Activated naive CD8-positive, alpha-beta T cell treated with anti-CD3 and anti-CD28 coated beads for 36 hours (primary cell): Measurements from ENCODE around the gene ADAMTS2. TPM values are rescaled to one million over a fixed set of nuclear protein-coding genes. Genes with fewer than 3 reads are reported as not detected.

Experiments
- DNase-seq: peaks from one replicate; pipeline ENCODE4 v3.0.0; 2021
- H3K27ac Mint-ChIP-seq: one replicate; pipeline ENCODE4 v1.8.0; 2022; ENCODE audit warnings: mild to moderate bottlenecking, moderate library complexity, mixed read lengths
- H3K27me3 Mint-ChIP-seq: one replicate; pipeline ENCODE4 v1.8.0; 2022; ENCODE audit warnings: mild to moderate bottlenecking, mixed read lengths
- H3K36me3 Mint-ChIP-seq: one replicate; pipeline ENCODE4 v1.8.0; 2021; ENCODE audit warnings: mild to moderate bottlenecking, mixed read lengths
- H3K4me1 Mint-ChIP-seq: one replicate; pipeline ENCODE4 v1.8.0; 2021; ENCODE audit warnings: mixed read lengths
- H3K4me3 Mint-ChIP-seq: one replicate; pipeline ENCODE4 v1.8.0; 2022; ENCODE audit warnings: mild to moderate bottlenecking, moderate library complexity, mixed read lengths
- H3K9me3 Mint-ChIP-seq: one replicate; pipeline ENCODE4 v1.8.0; 2022; ENCODE audit warnings: mixed read lengths
- total RNA-seq, 2 experiments: library from RNA; stranded (reverse); gene quantifications; one replicate each; pipeline ENCODE4 v1.2.3, GENCODE V29; 2021

Gene ADAMTS2
- total RNA-seq, 2 experiments from 2014 or later: not detected

- Mint-ChIP-seq H3K27me3 (peaks cover 7% of the 10 kb centered on the region), H3K4me3 (no peak overlapping the region), H3K4me1 (no peaks in the 10 kb centered on the region), H3K36me3 (no peaks in the 10 kb centered on the region), H3K27ac (no peak overlapping the region), H3K9me3 (peaks cover 13% of the 10 kb centered on the region)
- DNase-seq: no peak
These were observed 93.8 kb downstream of the ADAMTS2 start for GRCh38 chr5:179251276-179251969.

DNA sequence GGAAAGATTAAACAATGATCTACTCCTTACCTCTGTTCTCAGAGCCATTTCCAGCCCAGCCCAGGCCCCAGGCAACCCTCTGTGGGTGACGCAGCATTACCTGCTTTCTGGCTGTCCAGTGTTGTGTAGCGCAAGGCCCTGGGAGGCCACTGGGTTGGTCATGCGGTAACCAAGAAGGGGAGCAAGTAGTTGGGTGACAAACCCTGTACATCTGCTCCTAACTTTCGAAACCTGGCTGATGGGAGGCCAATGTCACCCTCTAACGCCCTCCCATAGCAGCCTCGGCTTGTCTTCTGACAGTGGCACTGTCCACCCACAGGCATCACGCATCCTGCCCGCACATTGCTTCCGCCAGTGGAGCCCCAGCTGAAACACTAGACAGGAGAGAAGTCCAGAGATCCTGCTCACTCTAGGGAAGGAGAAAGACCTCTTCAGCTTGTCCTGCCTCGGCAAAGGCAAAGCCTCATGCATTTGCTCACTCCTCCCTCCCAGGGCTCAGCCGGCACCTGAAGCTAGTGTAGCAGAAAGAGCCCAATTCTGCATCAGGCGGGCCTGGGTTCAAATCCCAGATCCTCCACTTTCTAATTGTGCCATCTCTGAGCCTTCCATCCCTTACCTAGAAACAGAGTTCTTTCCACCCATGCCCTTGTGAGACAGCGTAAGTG is 94.6 kb downstream of the ADAMTS2 start:
- peaks cover 7% of the 10 kb centered on the region for H3K27me3 Mint-ChIP-seq
- no peak overlapping the region for H3K4me3 Mint-ChIP-seq
- H3K4me1 Mint-ChIP-seq: no peaks in the 10 kb centered on the region
- no peak for DNase-seq
- H3K36me3 Mint-ChIP-seq: no peaks in the 10 kb centered on the region
- H3K27ac Mint-ChIP-seq: no peak overlapping the region
- peaks cover 18% of the 10 kb centered on the region for H3K9me3 Mint-ChIP-seq

DNA sequence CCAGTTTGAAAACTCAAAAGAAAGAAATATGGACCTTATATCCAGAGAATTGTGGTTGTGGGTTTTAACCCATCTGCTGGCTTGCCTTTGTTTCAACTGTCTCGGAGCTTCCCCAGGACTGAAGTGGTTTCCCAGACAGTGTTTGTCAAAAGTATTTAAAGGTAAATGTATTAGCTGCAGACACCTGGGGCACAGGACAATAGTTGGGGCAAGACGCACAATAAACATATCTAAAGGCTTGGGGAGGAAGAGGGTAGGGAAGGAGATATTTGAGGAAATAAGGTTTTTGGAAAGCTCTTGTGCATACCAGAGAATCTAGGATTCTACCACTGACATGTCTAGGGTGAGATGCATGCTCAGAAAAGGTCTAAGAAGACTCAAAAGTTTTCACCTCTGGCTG is 99.0 kb downstream of the ADAMTS2 start:
- H3K4me3 Mint-ChIP-seq: no peak overlapping the region
- H3K36me3 Mint-ChIP-seq: no peaks in the 10 kb centered on the region
- DNase-seq: no peak
- H3K27me3 Mint-ChIP-seq: peaks cover 7% of the 10 kb centered on the region
- H3K9me3 Mint-ChIP-seq: peaks cover 21% of the 10 kb centered on the region
- H3K27ac Mint-ChIP-seq: no peak overlapping the region
- no peaks in the 10 kb centered on the region for H3K4me1 Mint-ChIP-seq

DNA sequence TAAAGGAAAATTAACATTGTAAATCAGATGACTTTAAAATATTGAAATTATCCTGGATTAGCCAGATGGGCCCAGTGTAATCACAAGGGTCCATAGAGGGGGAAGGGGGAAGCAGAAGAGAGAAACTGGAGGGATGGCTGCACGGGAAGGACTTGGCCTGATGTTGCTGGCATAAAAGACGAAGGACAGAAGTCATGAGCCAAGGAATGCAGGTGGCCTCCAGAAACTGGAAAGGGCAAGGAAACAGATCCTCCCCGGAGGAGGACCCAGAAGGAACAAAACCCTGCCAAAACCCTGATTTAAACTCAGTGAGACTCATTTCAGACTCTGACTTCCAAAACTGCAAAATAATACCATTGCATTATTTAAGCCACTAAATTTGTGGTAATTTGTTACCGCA is 100.2 kb downstream of the ADAMTS2 start:
- no peak for DNase-seq
- Mint-ChIP-seq H3K27me3 (peaks cover 10% of the 10 kb centered on the region), H3K9me3 (peaks cover 21% of the 10 kb centered on the region), H3K4me1 (no peaks in the 10 kb centered on the region), H3K4me3 (no peak overlapping the region), H3K36me3 (no peaks in the 10 kb centered on the region), H3K27ac (no peak overlapping the region)

DNA sequence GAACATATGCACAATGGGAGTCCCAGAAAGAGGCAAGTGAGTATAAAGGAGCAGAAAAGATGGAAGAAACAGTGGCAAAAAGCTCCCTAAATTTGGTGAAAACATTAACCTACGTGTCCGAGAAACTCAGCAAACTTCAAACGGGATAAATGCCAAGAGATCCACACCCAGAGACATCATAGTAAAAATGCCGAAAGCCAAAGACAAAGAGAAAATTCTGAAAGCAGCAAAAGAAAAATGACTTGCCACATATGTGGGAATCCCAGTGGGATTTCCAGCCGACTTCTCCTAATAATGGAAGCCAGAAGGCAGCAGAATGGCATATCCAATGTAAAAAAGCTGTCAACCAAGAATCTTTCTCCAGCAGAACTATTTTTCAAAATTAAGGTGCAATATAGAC is 101.2 kb downstream of the ADAMTS2 start:
- no peak for DNase-seq
- Mint-ChIP-seq H3K9me3 (peaks cover 21% of the 10 kb centered on the region), H3K27ac (no peak overlapping the region), H3K36me3 (no peaks in the 10 kb centered on the region), H3K4me1 (no peaks in the 10 kb centered on the region), H3K4me3 (no peak overlapping the region), H3K27me3 (peaks cover 18% of the 10 kb centered on the region)

GRCh38 chr5:179243333-179243732 is 101.9 kb downstream of the ADAMTS2 start:
- H3K9me3 Mint-ChIP-seq: peaks cover 21% of the 10 kb centered on the region
- DNase-seq: no peak
- no peaks in the 10 kb centered on the region for H3K4me1 Mint-ChIP-seq
- peaks cover 20% of the 10 kb centered on the region for H3K27me3 Mint-ChIP-seq
- H3K4me3 Mint-ChIP-seq: no peak overlapping the region
- H3K27ac Mint-ChIP-seq: no peak overlapping the region
- H3K36me3 Mint-ChIP-seq: no peaks in the 10 kb centered on the region

- no peak for DNase-seq
- H3K27me3 Mint-ChIP-seq: peaks cover 14% of the 10 kb centered on the region
- no peak overlapping the region for H3K4me3 Mint-ChIP-seq
- H3K9me3 Mint-ChIP-seq: peaks cover 19% of the 10 kb centered on the region
- H3K4me1 Mint-ChIP-seq: no peaks in the 10 kb centered on the region
- H3K27ac Mint-ChIP-seq: no peak overlapping the region
- H3K36me3 Mint-ChIP-seq: no peaks in the 10 kb centered on the region
These were observed 102.6 kb downstream of the ADAMTS2 start for GRCh38 chr5:179242676-179243075.

DNA sequence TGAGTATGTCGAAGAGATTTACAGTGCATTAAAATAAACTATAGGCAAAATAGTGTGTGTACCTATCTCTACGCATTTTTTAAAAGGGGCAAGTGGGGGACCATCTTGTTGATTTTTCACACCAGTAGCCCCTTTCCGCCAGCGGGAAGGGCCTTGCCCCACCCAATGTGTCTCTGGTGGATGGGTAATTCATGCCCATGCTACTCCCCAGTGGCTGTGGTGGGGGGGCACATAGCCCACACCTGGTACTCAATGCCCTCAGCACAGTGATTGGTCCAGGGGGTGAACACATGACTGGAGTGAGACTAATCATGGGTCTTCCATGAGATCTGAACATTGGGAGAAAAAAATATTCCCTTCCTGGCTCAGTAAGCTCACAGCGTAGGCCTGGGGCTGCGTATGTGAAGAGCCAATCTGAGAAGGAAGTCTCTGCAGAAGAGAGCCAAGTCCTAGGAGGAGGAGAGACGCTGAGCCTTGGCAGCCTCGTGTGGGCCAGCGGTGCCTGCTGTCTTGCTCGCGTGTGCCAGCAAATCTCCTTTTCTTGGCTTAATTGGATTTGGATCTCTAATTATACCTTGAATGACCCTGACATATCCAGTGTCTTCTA is 103.4 kb downstream of the ADAMTS2 start:
- no peak for DNase-seq
- H3K9me3 Mint-ChIP-seq: peaks cover 12% of the 10 kb centered on the region
- no peak overlapping the region for H3K4me3 Mint-ChIP-seq
- no peaks in the 10 kb centered on the region for H3K4me1 Mint-ChIP-seq
- no peak overlapping the region for H3K27ac Mint-ChIP-seq
- H3K36me3 Mint-ChIP-seq: no peaks in the 10 kb centered on the region
- H3K27me3 Mint-ChIP-seq: peaks cover 17% of the 10 kb centered on the region

DNA sequence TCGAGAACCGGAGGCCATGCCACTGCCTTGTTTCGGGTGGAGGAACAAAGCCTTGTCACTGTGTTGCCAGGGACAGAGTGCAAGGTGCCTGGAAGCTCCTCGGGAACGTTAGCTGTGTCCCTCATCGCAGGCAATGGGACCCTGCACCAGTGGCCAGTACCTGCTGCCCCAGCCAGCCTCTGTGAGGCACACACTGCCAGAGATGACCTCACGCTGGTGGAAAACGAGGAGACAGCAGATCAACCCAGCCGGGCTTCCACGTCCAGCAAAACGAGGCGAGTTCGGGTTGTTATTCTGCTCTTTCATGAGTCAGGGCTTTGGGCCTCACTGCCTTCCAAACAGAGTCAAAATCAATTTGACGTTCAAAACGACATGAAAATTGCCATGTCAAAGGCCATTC is 104.1 kb downstream of the ADAMTS2 start:
- peaks cover 5% of the 10 kb centered on the region for H3K9me3 Mint-ChIP-seq
- DNase-seq: no peak
- no peaks in the 10 kb centered on the region for H3K36me3 Mint-ChIP-seq
- no peak overlapping the region for H3K4me3 Mint-ChIP-seq
- H3K27ac Mint-ChIP-seq: no peak overlapping the region
- H3K4me1 Mint-ChIP-seq: no peaks in the 10 kb centered on the region
- peaks cover 17% of the 10 kb centered on the region for H3K27me3 Mint-ChIP-seq

GRCh38 chr5:179240561-179240960 is 104.7 kb downstream of the ADAMTS2 start:
- H3K27ac Mint-ChIP-seq: no peak overlapping the region
- DNase-seq: no peak
- no peaks in the 10 kb centered on the region for H3K4me1 Mint-ChIP-seq
- peaks cover 17% of the 10 kb centered on the region for H3K27me3 Mint-ChIP-seq
- no peaks in the 10 kb centered on the region for H3K36me3 Mint-ChIP-seq
- no peak overlapping the region for H3K4me3 Mint-ChIP-seq
- peaks cover 3% of the 10 kb centered on the region for H3K9me3 Mint-ChIP-seq

DNA sequence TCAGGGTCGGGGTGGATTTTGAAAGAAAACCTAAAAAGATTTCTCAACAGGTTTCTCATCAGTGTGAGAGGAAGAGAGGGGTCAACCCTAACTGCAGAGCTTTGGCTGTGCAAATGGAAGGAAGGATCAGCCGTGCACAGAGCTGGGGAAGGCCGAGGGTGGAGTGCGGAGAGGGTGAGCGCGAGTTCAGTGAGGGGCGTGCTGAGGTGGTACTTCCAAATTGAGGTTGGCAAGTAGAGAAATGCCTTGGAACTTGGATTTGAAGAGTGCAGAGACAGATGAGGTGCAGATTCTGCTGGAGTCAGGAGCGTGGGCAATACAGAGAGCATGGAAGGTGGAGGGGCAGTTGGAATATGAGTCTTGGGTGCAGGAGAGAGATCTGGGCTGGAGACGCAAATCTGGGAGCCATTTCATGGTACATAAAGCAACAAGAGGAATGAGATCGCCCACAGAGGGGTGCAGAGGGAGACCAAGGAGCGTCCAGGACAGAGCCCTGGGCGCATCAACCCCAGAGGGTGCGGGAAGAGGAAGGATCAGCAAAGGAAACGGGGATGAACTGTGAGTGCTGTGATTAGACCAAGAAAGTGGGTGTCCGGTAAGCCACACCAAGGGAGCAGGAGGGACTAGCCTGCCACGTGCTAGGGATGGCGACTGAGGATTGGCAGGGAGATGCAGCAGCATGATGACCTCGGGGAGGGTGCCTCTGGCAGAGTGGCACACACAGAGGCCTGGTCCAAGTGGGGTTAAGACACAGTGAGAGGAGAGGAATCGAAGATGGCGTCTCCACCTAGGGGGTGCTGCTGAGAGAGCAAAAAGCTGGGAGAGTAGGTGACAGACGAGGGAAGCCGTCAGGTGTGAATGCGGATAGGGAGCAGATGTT is 105.8 kb downstream of the ADAMTS2 start:
- Mint-ChIP-seq H3K4me1 (no peaks in the 10 kb centered on the region), H3K27me3 (peaks cover 21% of the 10 kb centered on the region), H3K4me3 (no peak overlapping the region), H3K36me3 (no peaks in the 10 kb centered on the region), H3K27ac (no peak overlapping the region), H3K9me3 (peaks cover 3% of the 10 kb centered on the region)
- no peak for DNase-seq

GRCh38 chr5:179238628-179238970 is 106.7 kb downstream of the ADAMTS2 start:
- no peaks in the 10 kb centered on the region for H3K36me3 Mint-ChIP-seq
- peaks cover 21% of the 10 kb centered on the region for H3K27me3 Mint-ChIP-seq
- H3K4me3 Mint-ChIP-seq: no peak overlapping the region
- DNase-seq: no peak
- H3K27ac Mint-ChIP-seq: no peak overlapping the region
- no peaks in the 10 kb centered on the region for H3K9me3 Mint-ChIP-seq
- H3K4me1 Mint-ChIP-seq: no peaks in the 10 kb centered on the region

DNA sequence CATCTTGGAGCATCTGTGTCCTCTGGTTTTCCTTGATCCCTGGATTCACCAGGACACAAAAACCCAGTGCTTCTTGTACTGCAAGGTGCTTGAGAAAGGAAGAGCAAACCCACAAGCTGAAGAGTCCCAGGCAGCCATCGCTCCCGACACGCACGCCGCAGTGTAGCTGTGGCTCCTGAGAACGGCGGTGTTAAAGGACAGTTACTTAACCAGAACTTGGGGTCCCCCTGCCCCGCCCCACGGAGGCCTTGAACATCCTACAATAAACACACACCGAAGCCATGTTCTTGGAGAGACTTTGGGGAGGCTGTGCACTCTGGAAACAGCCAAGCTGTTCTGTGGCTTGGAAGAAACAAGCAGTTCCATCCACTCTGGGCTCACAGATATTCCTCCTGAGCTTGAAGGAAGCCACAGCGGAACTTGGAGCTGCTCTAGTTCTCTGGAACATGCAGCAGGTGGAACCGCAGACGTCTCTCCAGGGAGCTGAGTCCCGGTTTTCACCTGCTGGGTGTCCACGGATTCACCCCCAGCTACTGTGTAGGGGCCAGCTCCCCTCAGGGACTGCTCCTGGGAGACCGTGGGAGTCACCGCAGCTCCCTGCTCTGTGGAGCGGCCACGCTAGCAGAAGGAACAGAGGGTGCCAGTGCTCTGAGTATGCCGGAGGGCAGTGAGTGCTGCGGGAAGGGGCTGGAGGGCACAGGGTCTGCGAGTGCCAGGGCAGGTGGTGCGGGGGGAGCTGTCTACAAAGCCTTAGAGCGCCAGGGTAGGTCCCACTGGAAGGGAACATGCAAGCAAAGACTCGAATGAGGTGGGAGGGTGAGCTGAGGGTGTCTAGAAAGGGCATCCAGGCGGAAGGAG is 107.3 kb downstream of the ADAMTS2 start:
- H3K27ac Mint-ChIP-seq: no peak overlapping the region
- no peaks in the 10 kb centered on the region for H3K4me1 Mint-ChIP-seq
- H3K4me3 Mint-ChIP-seq: no peak overlapping the region
- DNase-seq: no peak
- peaks cover 21% of the 10 kb centered on the region for H3K27me3 Mint-ChIP-seq
- no peaks in the 10 kb centered on the region for H3K9me3 Mint-ChIP-seq
- H3K36me3 Mint-ChIP-seq: no peaks in the 10 kb centered on the region
